H9 (cell line): ENCODE measurements around the gene DPP10. TPM values are rescaled to one million over a fixed set of nuclear protein-coding genes. Genes with fewer than 3 reads are reported as not detected.

Experiments
- DNase-seq: peaks from one replicate; pipeline ENCODE4 v3.0.0-alpha.2; 2017
- H2AFZ ChIP-seq: one replicate; pipeline ENCODE4 v1.6.1; 2013; ENCODE audit warnings: mild to moderate bottlenecking, low read length, control low read depth, moderate library complexity
- H2AK5ac ChIP-seq: 2 replicates; pipeline ENCODE4 v1.6.1; 2013; ENCODE audit warnings: low read length, control low read depth, mixed read lengths; ENCODE audit not compliant: insufficient read length
- H2BK120ac ChIP-seq: one replicate; pipeline ENCODE4 v1.6.1; 2013; ENCODE audit warnings: low read depth, mild to moderate bottlenecking, low read length, control low read depth, inconsistent platforms; ENCODE audit not compliant: poor library complexity, severe bottlenecking
- H2BK12ac ChIP-seq: 2 replicates; pipeline ENCODE4 v1.6.1; 2013; ENCODE audit warnings: low read length, control low read depth, mixed read lengths, low read depth; ENCODE audit not compliant: insufficient read length
- H2BK15ac ChIP-seq: 2 replicates; pipeline ENCODE4 v1.6.1; 2013; ENCODE audit warnings: low read depth, low read length, control low read depth
- H2BK20ac ChIP-seq: one replicate; pipeline ENCODE4 v1.6.1; 2013; ENCODE audit warnings: low read depth, mild to moderate bottlenecking, low read length, control low read depth, inconsistent platforms; ENCODE audit not compliant: poor library complexity, severe bottlenecking
- H2BK5ac ChIP-seq: 2 replicates; pipeline ENCODE4 v1.6.1; 2013; ENCODE audit warnings: low read length, control low read depth, mixed read lengths; ENCODE audit not compliant: insufficient read length
- H3K14ac ChIP-seq: 2 replicates; pipeline ENCODE4 v1.6.1; 2013; ENCODE audit warnings: low read length, control low read depth; ENCODE audit not compliant: insufficient read depth
- H3K18ac ChIP-seq: 2 replicates; pipeline ENCODE4 v1.6.1; 2013; ENCODE audit warnings: low read depth, mild to moderate bottlenecking, mixed read lengths, low read length, control low read depth; ENCODE audit not compliant: insufficient read length
- H3K23ac ChIP-seq: 2 replicates; pipeline ENCODE4 v1.6.1; 2013; ENCODE audit warnings: low read length, control low read depth, mixed read lengths, low read depth; ENCODE audit not compliant: insufficient read length
- H3K23me2 ChIP-seq: 2 replicates; pipeline ENCODE4 v1.6.1; 2013; ENCODE audit warnings: low read depth, mild to moderate bottlenecking, mixed read lengths, low read length, control low read depth; ENCODE audit not compliant: insufficient read length, poor library complexity, severe bottlenecking
- H3K27ac ChIP-seq: 2 replicates; pipeline ENCODE4 v1.5.1; 2013; ENCODE audit warnings: low read length, control low read depth, mixed read lengths, low read depth; ENCODE audit not compliant: insufficient read length
- H3K27me3 ChIP-seq: 2 replicates; pipeline ENCODE4 v1.6.1; 2013; ENCODE audit warnings: low read length, control low read depth, inconsistent platforms; ENCODE audit not compliant: insufficient read depth
- H3K4ac ChIP-seq: 2 replicates; pipeline ENCODE4 v1.6.1; 2013; ENCODE audit warnings: low read depth, mild to moderate bottlenecking, control low read depth, inconsistent platforms, low read length, moderate library complexity
- H3K4me1 ChIP-seq: 2 replicates; pipeline ENCODE4 v1.6.1; 2013; ENCODE audit warnings: low read length, control low read depth, inconsistent platforms; ENCODE audit not compliant: insufficient read depth
- H3K4me2 ChIP-seq: 2 replicates; pipeline ENCODE4 v1.6.1; 2013; ENCODE audit warnings: low read length, control low read depth, mixed read lengths; ENCODE audit not compliant: insufficient read length, insufficient read depth
- H3K56ac ChIP-seq: 2 replicates; pipeline ENCODE4 v1.6.1; 2013; ENCODE audit warnings: low read depth, mild to moderate bottlenecking, mixed read lengths, low read length, control low read depth; ENCODE audit not compliant: insufficient read length
- H3K79me1 ChIP-seq: 2 replicates; pipeline ENCODE4 v1.6.1; 2013; ENCODE audit warnings: low read depth, mild to moderate bottlenecking, moderate library complexity, low read length, control low read depth, inconsistent platforms; ENCODE audit not compliant: insufficient read depth, poor library complexity, severe bottlenecking
- H3K79me2 ChIP-seq: 2 replicates; pipeline ENCODE4 v1.6.1; 2013; ENCODE audit warnings: low read length, control low read depth, inconsistent platforms; ENCODE audit not compliant: insufficient read depth
- H3K9ac ChIP-seq: 2 replicates; pipeline ENCODE4 v1.6.1; 2013; ENCODE audit warnings: low read length, control low read depth, mixed read lengths; ENCODE audit not compliant: insufficient read length; ENCODE audit errors: extremely low read depth
- H3K9me3 ChIP-seq: one replicate; pipeline ENCODE4 v1.6.1; 2013; ENCODE audit warnings: low read depth, low read length, inconsistent platforms; ENCODE audit not compliant: control insufficient read depth
- H3T11ph ChIP-seq: one replicate; pipeline ENCODE4 v1.6.1; 2013; ENCODE audit warnings: mild to moderate bottlenecking, low read length, control low read depth, inconsistent platforms
- H4K20me1 ChIP-seq: one replicate; pipeline ENCODE4 v1.6.1; 2013; ENCODE audit not compliant: control insufficient read depth, insufficient read length, insufficient read depth
- H4K5ac ChIP-seq: 2 replicates; pipeline ENCODE4 v1.6.1; 2013; ENCODE audit warnings: low read depth, mild to moderate bottlenecking, mixed read lengths, low read length, control low read depth; ENCODE audit not compliant: insufficient read length
- H4K8ac ChIP-seq: replicated peaks from 2 replicates; pipeline ENCODE4 v1.6.1; 2013; ENCODE audit warnings: low read length, control low read depth, mixed read lengths, low read depth; ENCODE audit not compliant: insufficient read length
- H4K91ac ChIP-seq: 2 replicates; pipeline ENCODE4 v1.6.1; 2013; ENCODE audit warnings: low read depth, mild to moderate bottlenecking, moderate library complexity, mixed read lengths, low read length, control low read depth; ENCODE audit not compliant: insufficient read length
- H3K27ac Mint-ChIP-seq, 3 experiments: 2 replicates in 2 of 3; 3 replicates in 1 of 3; pipeline ENCODE4 v1.8.0; 2020 to 2021; ENCODE audit warnings: mixed read lengths in 3 of 3, mild to moderate bottlenecking in 1 of 3, moderate library complexity in 1 of 3
- H3K27me3 Mint-ChIP-seq: 2 replicates; pipeline ENCODE4 v1.8.0; 2021; ENCODE audit warnings: low read depth, mild to moderate bottlenecking, moderate library complexity, mixed read lengths
- H3K36me3 Mint-ChIP-seq, 3 experiments: 2 replicates in 2 of 3; 3 replicates in 1 of 3; pipeline ENCODE4 v1.8.0; 2020 to 2021; ENCODE audit warnings: low read depth in 3 of 3, mixed read lengths in 3 of 3; ENCODE audit not compliant: insufficient read depth in 1 of 3
- H3K4me1 Mint-ChIP-seq, 2 experiments: 2 replicates each; pipeline ENCODE4 v1.8.0; 2020; ENCODE audit warnings: mixed read lengths in 2 of 2
- H3K4me3 Mint-ChIP-seq, 2 experiments: 2 replicates in 1 of 2; 3 replicates in 1 of 2; pipeline ENCODE4 v1.8.0; 2020 to 2021; ENCODE audit warnings: mild to moderate bottlenecking in 2 of 2, mixed read lengths in 2 of 2, moderate library complexity in 1 of 2
- H3K9me3 Mint-ChIP-seq, 2 experiments: 2 replicates in 1 of 2; 3 replicates in 1 of 2; pipeline ENCODE4 v1.8.0; 2020; ENCODE audit warnings: mild to moderate bottlenecking in 2 of 2, mixed read lengths in 2 of 2, moderate library complexity in 1 of 2
- WGBS: extraction: QIAGEN DNeasy Blood & Tissue Kit; methylation state at CpG from one replicate; pipeline ENCODE4 v1.1.7; 2013; ENCODE audit warnings: missing lambda C conversion rate, low lambda C conversion rate, mixed read lengths; ENCODE audit not compliant: insufficient read length; ENCODE audit errors: extremely low coverage; 5-methylcytosine and 5-hydroxymethylcytosine counted together
- total RNA-seq: library from RNA; stranded (reverse); gene quantifications from 2 replicates; pipeline ENCODE4 v1.2.1, GENCODE V29; 2021
- TF ChIP-seq, protein P1 (sequence below): fragments of 200-600 bp; sonication (generic); conservative IDR thresholded peaks from 3 replicates; pipeline ENCODE4 v1.8.0; 2021; ENCODE audit warnings: antibody characterized with exemption, mild to moderate bottlenecking

DPP10 gene
- total RNA-seq, 1 experiment from 2014 or later, result 11.3 TPM

DNA sequence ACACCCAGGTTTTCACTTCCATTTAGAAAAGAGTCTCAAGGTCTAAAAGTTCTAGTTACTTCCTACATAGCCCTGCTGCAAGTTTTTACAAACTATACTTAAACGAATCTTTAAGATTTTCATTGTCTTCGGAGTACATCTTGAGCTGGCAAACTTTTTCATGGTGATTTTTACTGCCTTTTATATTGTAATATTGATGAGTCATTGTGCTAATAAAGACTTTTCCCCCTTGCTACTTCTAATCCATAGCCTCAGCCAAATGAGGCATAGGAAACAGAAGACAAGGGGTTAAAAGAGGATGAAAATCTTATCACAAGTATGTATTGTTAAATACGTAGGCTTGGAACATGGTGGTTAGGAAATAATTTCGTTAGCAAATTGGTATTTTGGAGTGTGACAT lies 4.1 kb downstream of the DPP10 start:
- Histone ChIP-seq H3K4me1 (no peaks in the 10 kb centered on the region), H3K23ac (no peak overlapping the region), H2BK120ac (no peak overlapping the region), H3K9me3 (no peaks in the 10 kb centered on the region), H3K23me2 (no peaks in the 10 kb centered on the region), H2BK15ac (no peak overlapping the region), H2BK5ac (no peak overlapping the region), H3T11ph (no peak overlapping the region), H3K56ac (no peak overlapping the region), H4K91ac (no peak overlapping the region), H2AFZ (no peak overlapping the region), H3K9ac (no peak overlapping the region), H3K4ac (no peak overlapping the region), H3K79me2 (no peaks in the 10 kb centered on the region), H4K20me1 (no peaks in the 10 kb centered on the region), H3K18ac (no peak overlapping the region), H3K27ac (no peak overlapping the region), H3K14ac (no peak overlapping the region), H2BK12ac (no peak overlapping the region), H4K8ac (no peak overlapping the region), H3K4me2 (no peak overlapping the region), H4K5ac (no peak overlapping the region), H3K27me3 (no peaks in the 10 kb centered on the region), H3K79me1 (no peaks in the 10 kb centered on the region), H2AK5ac (no peak overlapping the region), H2BK20ac (no peak overlapping the region)
- H3K4me3 Mint-ChIP-seq, result no peak overlapping the region
- peaks cover 20 to 27% of the 10 kb centered on the region in 2 experiments for H3K4me1 Mint-ChIP-seq
- no peak for DNase-seq
- H3K27ac Mint-ChIP-seq, result no peak overlapping the region
- no peaks in the 10 kb centered on the region for H3K36me3 Mint-ChIP-seq
- TF ChIP-seq, protein P1, sequence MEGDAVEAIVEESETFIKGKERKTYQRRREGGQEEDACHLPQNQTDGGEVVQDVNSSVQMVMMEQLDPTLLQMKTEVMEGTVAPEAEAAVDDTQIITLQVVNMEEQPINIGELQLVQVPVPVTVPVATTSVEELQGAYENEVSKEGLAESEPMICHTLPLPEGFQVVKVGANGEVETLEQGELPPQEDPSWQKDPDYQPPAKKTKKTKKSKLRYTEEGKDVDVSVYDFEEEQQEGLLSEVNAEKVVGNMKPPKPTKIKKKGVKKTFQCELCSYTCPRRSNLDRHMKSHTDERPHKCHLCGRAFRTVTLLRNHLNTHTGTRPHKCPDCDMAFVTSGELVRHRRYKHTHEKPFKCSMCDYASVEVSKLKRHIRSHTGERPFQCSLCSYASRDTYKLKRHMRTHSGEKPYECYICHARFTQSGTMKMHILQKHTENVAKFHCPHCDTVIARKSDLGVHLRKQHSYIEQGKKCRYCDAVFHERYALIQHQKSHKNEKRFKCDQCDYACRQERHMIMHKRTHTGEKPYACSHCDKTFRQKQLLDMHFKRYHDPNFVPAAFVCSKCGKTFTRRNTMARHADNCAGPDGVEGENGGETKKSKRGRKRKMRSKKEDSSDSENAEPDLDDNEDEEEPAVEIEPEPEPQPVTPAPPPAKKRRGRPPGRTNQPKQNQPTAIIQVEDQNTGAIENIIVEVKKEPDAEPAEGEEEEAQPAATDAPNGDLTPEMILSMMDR, result no peak
- H3K27me3 Mint-ChIP-seq, result peaks cover 4% of the 10 kb centered on the region
- no peaks in the 10 kb centered on the region for H3K9me3 Mint-ChIP-seq
- WGBS, result no CpG with 5 or more reads among the region's 4 CpGs
